IMR-90 (cell line): ENCODE measurements around the gene CAMK2G.

Experiments used
- BHLHE40 ChIP-seq: fragments of 150-350 bp; IDR thresholded peaks from 2 replicates; pipeline ENCODE4 v1.6.1; 2016; ENCODE audit warnings: mild to moderate bottlenecking, low read depth, low read length
- CEBPB ChIP-seq: IDR thresholded peaks from 2 replicates; pipeline ENCODE4 v1.6.1; 2012; ENCODE audit warnings: low read depth, low read length, improper control_type of control experiment
- CHD1 ChIP-seq: IDR thresholded peaks from 2 replicates; pipeline ENCODE4 v1.6.1; 2012; ENCODE audit warnings: low read depth, low read length, improper control_type of control experiment
- CTCF ChIP-seq: conservative IDR thresholded peaks from 2 replicates; pipeline ENCODE4 v1.5.1; 2012; ENCODE audit warnings: mild to moderate bottlenecking, low read depth, low read length, improper control_type of control experiment
- ELK1 ChIP-seq: fragments of 150-350 bp; IDR thresholded peaks from 2 replicates; pipeline ENCODE4 v1.6.1; 2016; ENCODE audit warnings: low read depth, mild to moderate bottlenecking, low read length, moderate library complexity, borderline replicate concordance
- MAFK ChIP-seq: IDR thresholded peaks from 2 replicates; pipeline ENCODE4 v1.6.1; 2012; ENCODE audit warnings: low read depth, low read length, improper control_type of control experiment
- MAZ ChIP-seq: IDR thresholded peaks from 2 replicates; pipeline ENCODE4 v1.6.1; 2012; ENCODE audit warnings: low read depth, mild to moderate bottlenecking, low read length, improper control_type of control experiment, moderate library complexity, borderline replicate concordance
- NFE2L2 ChIP-seq: fragments of 150-350 bp; IDR thresholded peaks from 2 replicates; pipeline ENCODE4 v1.6.1; 2016; ENCODE audit warnings: low read depth, mild to moderate bottlenecking, low read length
- POLR2A ChIP-seq: IDR thresholded peaks from 2 replicates; pipeline ENCODE4 v1.6.1; 2012; ENCODE audit warnings: mild to moderate bottlenecking, low read depth, low read length
- RAD21 ChIP-seq: IDR thresholded peaks from 2 replicates; pipeline ENCODE4 v1.6.1; 2012; ENCODE audit warnings: low read length, improper control_type of control experiment
- USF2 ChIP-seq: fragments of 150-350 bp; IDR thresholded peaks from 2 replicates; pipeline ENCODE4 v1.6.1; 2017; ENCODE audit warnings: mild to moderate bottlenecking, antibody characterized with exemption, low read length, low read depth

- no peak for TF ChIP-seq POLR2A
- no peak for TF ChIP-seq CTCF
- TF ChIP-seq MAFK = no peak
- no peak for TF ChIP-seq RAD21
- TF ChIP-seq NFE2L2 = no peak
- no peak for TF ChIP-seq CEBPB
- TF ChIP-seq USF2 = no peak
- TF ChIP-seq ELK1 = no peak
- no peak for TF ChIP-seq CHD1
- no peak for TF ChIP-seq MAZ
- no peak for TF ChIP-seq BHLHE40
Observed at GRCh38 chr10:73802276-73802991, 71.9 kb downstream of the CAMK2G start.
